Heart left ventricle (tissue), 13 donors: Measurements from ENCODE around the gene NPAS1.

Experiments used
- CTCF ChIP-seq, 12 donors: fragments of 200-600 bp; sonication (generic) in 4 of 12; IDR thresholded peaks; one replicate each; pipeline versions ENCODE4 v1.5.0 to v1.8.0; 2018 to 2022; ENCODE audit warnings: antibody characterized with exemption in 12 of 12, mild to moderate bottlenecking in 5 of 12
- POLR2A ChIP-seq, 2 donors: fragments of 450-650 bp; IDR thresholded peaks; one replicate each; pipeline ENCODE4 v1.6.1; 2017; ENCODE audit warnings: antibody characterized with exemption in 2 of 2, mild to moderate bottlenecking in 2 of 2, moderate library complexity in 2 of 2
- donor health status: ischemic (EF 13 %, LVEDD 7.1; RV severe dilation, severe dysfunction).
- donor health status: DM: no; HTN: yes; CAD: no.
- donor health status: DM: no; HTN: no; CAD: no.
- donor health status: ischemic (EF 25% LVEDD 6.9; RV normal size, moderate dysfunction).
- donor health status: ischemic (EF 25% LVEDD 5.7; RV mildly dilated, moderate dysfunction).
- donor health status: ischemic (EF 35%, LVEDD 5.7; RV mildly dilated, moderate dysfunction).
- donor health status: nonischemic (EF 11% LVEDD 7.7; RV severe dilation, severe dysfunction).
- donor health status: DM: yes; HTN: yes; CAD: no.
- donor health status: PGD.
- donor health status: ischemic (EF 29% LVEDD 5.4; RV normal size, mild dysfunction).
- donor health status: nonischemic (EF 23%, LVEDD 6.1; RV moderate dilation, normal function).

DNA sequence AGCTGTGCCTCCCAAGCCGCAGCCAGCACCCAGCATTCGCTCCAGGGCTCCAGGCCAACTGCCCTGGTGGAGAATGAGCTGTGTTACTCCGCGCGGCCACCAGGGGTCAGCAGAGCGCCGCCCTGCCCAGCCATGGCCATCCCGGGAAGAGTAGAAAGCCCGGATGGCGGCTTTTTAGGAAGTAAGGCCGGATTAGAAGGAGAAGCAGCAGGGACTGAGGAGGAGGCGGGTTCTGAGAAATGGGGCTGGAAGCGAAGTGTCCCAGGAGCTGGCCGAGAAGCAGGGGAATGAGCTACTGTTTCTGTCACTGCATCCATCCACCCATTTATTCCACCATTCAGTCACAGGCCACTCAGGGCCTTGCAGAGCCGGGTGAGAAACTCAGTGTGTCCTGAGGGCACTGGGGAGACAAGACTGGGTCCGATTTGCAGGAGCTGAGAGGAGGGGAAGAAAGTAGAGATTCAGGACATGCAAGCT is 6.6 kb upstream of the NPAS1 start:
- TF ChIP-seq POLR2A (IDR thresholded peaks at IDR 0.05) (no peak), CTCF (IDR thresholded peaks at IDR 0.05) (peak; percentile 97 to 100 (median 99))
